Activated CD4-positive, alpha-beta T cell treated with anti-CD3 and anti-CD28 coated beads, Interleukin-2, Interleukin-6, amounts not matched to agents 100 ng/mL and 50 ng/mL, durations not matched to agents 16 hours and 8 hours (primary cell): Measurements from ENCODE around the gene TBC1D22B.
"Not testable (repeated sequence)": the region's sequence is repeated elsewhere in the genome, so short reads cannot be mapped to it uniquely, and the experiment has no call there.

Source experiments
- DNase-seq: peaks from one replicate; pipeline ENCODE4 v3.0.0-alpha.2; 2020

TBC1D22B gene

GRCh38 chr6:37324131-37325033 is 66.8 kb downstream of the TBC1D22B start:
- DNase-seq, result peak; percentile 72

GRCh38 chr6:37330345-37330744 is 72.8 kb downstream of the TBC1D22B start:
- not testable (repeated sequence) for DNase-seq

GRCh38 chr6:37331047-37331446 is 73.5 kb downstream of the TBC1D22B start:
- no peak for DNase-seq

GRCh38 chr6:37332894-37333293 is 75.3 kb downstream of the TBC1D22B start:
- peak; percentile 24 for DNase-seq

- no peak for DNase-seq
These were observed 76.5 kb downstream of the TBC1D22B start for GRCh38 chr6:37334047-37334446.

GRCh38 chr6:37338317-37338716 is 80.7 kb downstream of the TBC1D22B start:
- DNase-seq, result not testable (repeated sequence)

- DNase-seq, result no peak
These were observed 81.2 kb downstream of the TBC1D22B start for GRCh38 chr6:37338745-37339255.

GRCh38 chr6:37339741-37340638 is 82.4 kb downstream of the TBC1D22B start:
- DNase-seq, result no peak

- DNase-seq, result no peak
These were observed 83.0 kb downstream of the TBC1D22B start for GRCh38 chr6:37340639-37340943.

- no peak for DNase-seq
These were observed 85.7 kb downstream of the TBC1D22B start for GRCh38 chr6:37343248-37343647.

GRCh38 chr6:37344308-37344707 is 86.7 kb downstream of the TBC1D22B start:
- no peak for DNase-seq

GRCh38 chr6:37345804-37346203 is 88.2 kb downstream of the TBC1D22B start:
- not testable (repeated sequence) for DNase-seq

GRCh38 chr6:37347177-37347576 is 89.6 kb downstream of the TBC1D22B start:
- DNase-seq, result no peak

- no peak for DNase-seq
These were observed 90.1 kb downstream of the TBC1D22B start for GRCh38 chr6:37347670-37348111.

GRCh38 chr6:37351027-37351426 is 93.5 kb downstream of the TBC1D22B start:
- no peak for DNase-seq

GRCh38 chr6:37352384-37352783 is 94.8 kb downstream of the TBC1D22B start:
- DNase-seq, result no peak

- peak; percentile 97 for DNase-seq
These were observed 96.4 kb downstream of the TBC1D22B start, which contains the start of gene RNF8 for GRCh38 chr6:37353761-37354525. Gene RNF8, plus strand, starts transcription at chr6:37353983. Its CDS starts 182 bp downstream, at chr6:37354165.

- DNase-seq, result peak; percentile 24
These were observed 97.2 kb downstream of the TBC1D22B start for GRCh38 chr6:37354526-37355384.

- DNase-seq, result no peak
These were observed 99.7 kb downstream of the TBC1D22B start for GRCh38 chr6:37357288-37357687.

- no peak for DNase-seq
These were observed 100.3 kb downstream of the TBC1D22B start for GRCh38 chr6:37357860-37358259.

GRCh38 chr6:37359039-37359438 is 101.5 kb downstream of the TBC1D22B start:
- no peak for DNase-seq
